ENCODE measurements around the gene SCUBE1. TPM values are rescaled to one million over a fixed set of nuclear protein-coding genes. Genes with fewer than 3 reads are reported as not detected.
"Not testable (repeated sequence)": the region's sequence is repeated elsewhere in the genome, so short reads cannot be mapped to it uniquely, and the experiment has no call there.

SCUBE1 gene
- total RNA-seq, 1 donor from 2014 or later = 0.64 TPM

- DNase-seq = no peak
- ATAC-seq = no peak
- intact Hi-C loops (cut with micrococcal nuclease) = no loop called here
Measured at GRCh38 chr22:43292630-43293018, 50.5 kb downstream of the SCUBE1 start.

DNA sequence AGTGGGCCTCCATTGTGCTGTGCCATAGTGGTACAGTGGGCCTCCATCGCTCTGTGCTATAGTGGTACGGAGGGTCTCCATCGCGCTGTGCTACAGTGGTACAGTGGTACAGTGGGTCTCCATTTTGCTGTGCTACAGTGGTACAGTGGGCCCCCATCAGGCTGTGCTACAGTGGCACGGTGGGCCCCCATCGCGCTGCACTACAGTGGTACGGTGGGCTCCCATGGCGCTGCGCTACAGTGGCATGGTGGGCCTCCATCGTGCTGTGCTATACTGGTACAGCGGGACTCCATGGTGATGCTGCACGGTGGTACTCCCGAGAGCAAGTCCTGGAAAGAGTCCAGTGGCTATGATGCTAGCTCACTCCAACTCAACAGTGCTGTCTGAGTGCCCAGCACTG lies 51.8 kb downstream of the SCUBE1 start:
- intact Hi-C loops (cut with micrococcal nuclease) = no loop called here
- DNase-seq (no peak), ATAC-seq (no peak)

GRCh38 chr22:43289976-43290721 lies 53.0 kb downstream of the SCUBE1 start:
- ATAC-seq (peak; percentile 61), DNase-seq (peak; percentile 73)
- intact Hi-C loops (cut with micrococcal nuclease) = no loop called here

DNA sequence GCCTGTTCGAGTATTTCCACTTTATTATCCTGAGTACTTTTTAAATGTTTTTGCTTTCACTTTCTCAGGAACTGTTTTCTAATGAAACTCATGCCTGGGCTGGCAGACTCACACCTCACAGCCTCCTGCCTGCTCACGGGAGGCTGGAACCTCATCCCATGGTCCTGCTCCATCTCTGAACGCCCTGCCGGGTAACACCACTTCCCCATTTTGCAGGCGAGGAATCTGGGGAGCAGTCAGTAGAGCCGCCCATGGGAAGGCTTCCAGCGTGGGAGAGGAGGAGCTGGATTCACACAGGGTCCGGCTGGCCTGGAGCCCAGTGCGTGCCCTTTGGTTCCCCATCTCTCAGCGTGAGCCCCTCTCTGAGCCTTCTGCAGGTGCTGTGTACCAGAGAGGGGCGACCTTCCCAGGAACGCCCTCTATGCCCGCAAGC lies 53.6 kb downstream of the SCUBE1 start:
- ATAC-seq (peak; percentile 15), DNase-seq (peak; percentile 48)
- intact Hi-C loops (cut with micrococcal nuclease) = no loop called here

DNA sequence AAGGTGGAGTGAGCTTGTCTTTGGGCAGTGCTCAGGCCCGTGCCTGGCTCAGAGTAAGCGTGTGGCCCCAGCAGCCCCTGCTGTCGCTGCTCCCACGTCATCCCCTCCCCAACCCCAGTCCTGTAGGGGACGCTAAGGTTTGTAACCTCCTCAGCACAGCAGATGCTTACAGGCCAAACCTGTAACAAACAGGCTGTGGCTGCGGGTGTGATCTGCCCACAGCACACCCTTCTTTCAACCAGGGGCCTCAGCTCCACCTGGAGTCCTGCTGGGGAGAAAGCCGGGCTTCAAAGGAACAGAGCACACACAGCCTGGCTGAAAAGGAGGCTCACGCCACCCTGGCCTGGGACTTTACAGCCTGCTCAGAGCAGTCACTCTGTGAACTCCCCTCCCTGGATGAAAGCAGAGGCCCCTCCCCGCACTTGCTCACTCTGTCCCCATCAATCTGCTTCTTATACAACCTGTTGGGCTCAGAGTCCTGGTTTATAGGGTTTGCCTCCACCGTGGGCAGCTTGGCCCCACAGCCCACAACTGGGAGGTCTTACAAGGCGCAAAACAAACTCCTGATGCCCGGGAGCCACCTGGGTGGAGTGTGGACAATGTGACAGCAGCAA lies 54.3 kb downstream of the SCUBE1 start:
- DNase-seq = no peak
- intact Hi-C loops (cut with micrococcal nuclease) = no loop called here
- ATAC-seq = no peak

DNA sequence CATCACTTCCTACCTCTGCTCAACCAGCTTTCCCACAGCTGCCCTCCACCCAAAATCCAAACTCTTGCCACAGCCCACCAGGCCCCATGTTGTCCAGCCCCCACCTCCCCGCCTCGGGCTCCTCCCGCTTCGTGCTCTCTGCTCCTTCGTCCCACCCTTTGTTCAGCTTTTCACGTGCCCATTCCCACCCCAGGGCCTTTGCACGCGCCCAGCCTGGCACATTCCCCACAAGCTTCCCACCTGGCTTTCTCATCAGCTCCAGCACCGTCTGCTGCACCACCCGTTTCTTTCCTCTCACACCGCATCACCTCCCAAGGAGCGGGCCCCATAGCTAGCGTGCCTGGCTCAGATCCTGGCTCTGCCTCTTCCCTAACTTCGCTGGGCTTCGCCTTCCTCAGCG lies 54.8 kb downstream of the SCUBE1 start:
- DNase-seq (no peak), ATAC-seq (no peak)
- intact Hi-C loops (cut with micrococcal nuclease) = no loop called here

DNA sequence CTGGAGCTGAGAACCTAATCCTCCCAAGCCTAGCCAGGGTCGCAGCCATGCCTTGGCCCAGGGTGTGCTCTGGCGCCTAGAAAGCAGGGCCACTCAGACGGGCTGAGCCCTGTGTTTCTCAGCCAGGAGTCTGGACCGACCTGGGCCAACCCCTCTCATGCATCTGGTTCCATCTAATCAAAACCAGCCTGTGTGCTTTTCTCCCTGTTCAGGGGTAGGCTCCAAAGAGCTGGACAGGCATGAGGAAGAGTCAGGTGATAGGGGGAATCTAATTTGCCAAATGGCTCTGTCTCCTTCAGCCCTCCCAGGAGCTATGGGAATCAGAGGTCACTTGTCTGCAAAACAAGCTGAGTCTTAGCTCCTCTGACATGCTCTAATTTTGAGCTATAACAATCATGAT lies 55.7 kb downstream of the SCUBE1 start:
- intact Hi-C loops (cut with micrococcal nuclease) = no loop called here
- DNase-seq = no peak
- ATAC-seq = no peak

DNA sequence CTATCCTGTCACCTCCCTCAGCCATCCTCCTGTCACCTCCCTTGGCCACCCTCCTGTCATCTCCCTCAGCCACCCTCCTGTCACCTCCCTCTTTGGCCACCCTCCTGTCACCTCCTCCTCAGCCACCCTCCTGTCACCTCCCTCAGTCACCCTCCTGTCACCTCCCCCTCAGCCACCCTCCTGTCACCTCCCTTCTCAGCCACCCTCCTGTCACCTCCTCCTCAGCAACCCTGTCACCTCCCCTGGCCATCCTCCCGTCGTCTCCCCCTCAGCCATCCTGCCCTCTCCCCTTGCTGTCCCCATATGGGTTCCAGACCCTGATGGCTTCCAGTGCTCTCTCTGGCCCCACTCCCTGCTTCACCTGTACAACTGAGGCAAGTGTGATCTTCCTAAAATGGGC lies 61.8 kb downstream of the SCUBE1 start:
- intact Hi-C loops (cut with micrococcal nuclease) = no loop called here
- ATAC-seq (no peak), DNase-seq (no peak)

DNA sequence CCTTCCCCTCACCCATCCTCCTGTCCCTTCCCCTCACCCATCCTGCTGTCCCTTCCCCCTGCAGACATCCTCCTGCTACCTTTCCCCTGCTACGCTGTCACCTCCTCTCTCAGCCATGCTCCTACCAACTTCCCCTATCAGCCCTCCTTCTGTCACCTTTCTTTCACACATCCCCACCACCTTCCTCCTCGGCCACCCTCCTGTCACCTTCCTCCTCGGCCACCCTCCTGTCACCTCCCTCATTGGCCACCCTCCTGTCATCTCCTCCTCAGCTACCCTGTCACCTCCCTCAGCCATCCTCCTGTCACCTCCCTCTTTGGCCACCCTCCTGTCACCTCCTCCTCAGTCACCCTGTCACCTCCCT lies 62.7 kb downstream of the SCUBE1 start:
- intact Hi-C loops (cut with micrococcal nuclease); ATAC-seq; DNase-seq: not testable (repeated sequence)

DNA sequence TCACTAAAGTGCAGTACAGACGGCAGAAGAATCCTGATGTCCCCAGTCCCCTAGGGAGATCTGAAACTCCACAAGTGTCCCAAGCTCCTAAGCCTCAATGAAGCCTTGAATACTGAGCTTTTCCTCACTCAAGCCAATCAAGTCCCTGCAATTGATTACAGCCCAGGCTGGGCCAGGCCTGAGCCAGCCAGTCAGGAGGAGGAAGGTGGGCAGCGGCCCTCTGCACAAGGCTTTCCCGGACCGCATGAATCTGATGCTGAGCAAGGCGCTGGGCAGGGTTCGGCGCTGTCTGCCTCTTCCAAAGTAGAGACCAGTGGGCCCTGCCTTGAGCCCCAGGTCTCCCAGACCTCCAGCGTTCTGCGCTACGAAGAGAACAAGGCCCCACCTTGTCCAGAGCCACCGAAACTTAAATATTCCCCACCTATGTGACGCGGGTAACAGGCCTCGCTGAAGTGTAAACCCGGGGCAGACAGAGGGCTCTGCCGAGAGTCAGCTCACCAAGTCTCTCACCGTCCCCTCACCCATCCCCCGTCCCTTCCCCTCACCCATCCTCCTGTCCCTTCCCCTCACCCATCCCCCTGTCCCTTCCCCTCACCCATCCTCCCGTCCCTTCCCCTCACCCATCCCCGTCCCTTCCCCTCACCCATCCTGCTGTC lies 63.2 kb downstream of the SCUBE1 start:
- DNase-seq = no peak
- intact Hi-C loops (cut with micrococcal nuclease) = loop anchor here (10.0 kb wide), 1 partner anchor 65 kb away; the partner anchor contains the start of gene SCUBE1
- no peak for ATAC-seq

DNA sequence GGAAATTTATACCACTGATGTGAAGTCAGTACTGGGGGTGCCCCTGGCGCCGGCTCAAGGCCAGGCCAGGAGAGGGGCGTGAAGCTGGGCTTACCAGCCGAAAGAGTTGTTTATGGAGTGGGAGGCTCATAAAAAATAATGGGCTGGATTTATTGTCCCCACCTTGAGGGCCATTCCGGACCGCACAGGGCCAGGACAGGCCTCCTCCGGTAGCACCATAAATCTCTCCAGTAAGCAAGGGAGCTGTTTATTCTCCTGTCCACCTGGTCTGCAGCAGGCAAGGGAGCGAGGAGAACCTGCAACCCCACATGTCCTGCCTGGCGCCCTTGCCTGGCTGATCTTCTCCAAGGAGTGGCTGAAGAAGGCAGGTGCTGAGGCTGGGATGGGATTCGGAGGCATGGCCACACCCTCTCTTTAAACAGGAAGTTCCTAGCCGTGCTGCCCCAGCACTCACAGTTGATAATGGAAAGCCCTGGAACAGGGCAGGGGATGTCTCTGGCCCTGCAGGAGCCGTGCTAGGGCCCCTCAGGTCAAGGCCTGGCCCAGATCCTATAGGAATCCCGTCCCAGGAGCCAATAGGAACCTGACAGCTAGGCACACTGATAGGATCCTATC lies 65.1 kb downstream of the SCUBE1 start:
- ATAC-seq = no peak
- DNase-seq = no peak
- intact Hi-C loops (cut with micrococcal nuclease) = loop anchor here (10.0 kb wide), 1 partner anchor 67 kb away; the partner anchor contains the start of gene SCUBE1

GRCh38 chr22:43277091-43277490 lies 66.1 kb downstream of the SCUBE1 start:
- intact Hi-C loops (cut with micrococcal nuclease) = loop anchor here (10.0 kb wide), 1 partner anchor 68 kb away; the partner anchor contains the start of gene SCUBE1
- ATAC-seq (no peak), DNase-seq (no peak)

GRCh38 chr22:43276321-43276720 lies 66.9 kb downstream of the SCUBE1 start:
- DNase-seq = no peak
- ATAC-seq = no peak
- intact Hi-C loops (cut with micrococcal nuclease) = loop anchor here (10.0 kb wide), 1 partner anchor 68 kb away; the partner anchor contains the start of gene SCUBE1

GRCh38 chr22:43275545-43276317 lies 67.4 kb downstream of the SCUBE1 start:
- intact Hi-C loops (cut with micrococcal nuclease) = loop anchor here (10.0 kb wide), 1 partner anchor 69 kb away; the partner anchor contains the start of gene SCUBE1
- DNase-seq = no peak
- no peak for ATAC-seq

DNA sequence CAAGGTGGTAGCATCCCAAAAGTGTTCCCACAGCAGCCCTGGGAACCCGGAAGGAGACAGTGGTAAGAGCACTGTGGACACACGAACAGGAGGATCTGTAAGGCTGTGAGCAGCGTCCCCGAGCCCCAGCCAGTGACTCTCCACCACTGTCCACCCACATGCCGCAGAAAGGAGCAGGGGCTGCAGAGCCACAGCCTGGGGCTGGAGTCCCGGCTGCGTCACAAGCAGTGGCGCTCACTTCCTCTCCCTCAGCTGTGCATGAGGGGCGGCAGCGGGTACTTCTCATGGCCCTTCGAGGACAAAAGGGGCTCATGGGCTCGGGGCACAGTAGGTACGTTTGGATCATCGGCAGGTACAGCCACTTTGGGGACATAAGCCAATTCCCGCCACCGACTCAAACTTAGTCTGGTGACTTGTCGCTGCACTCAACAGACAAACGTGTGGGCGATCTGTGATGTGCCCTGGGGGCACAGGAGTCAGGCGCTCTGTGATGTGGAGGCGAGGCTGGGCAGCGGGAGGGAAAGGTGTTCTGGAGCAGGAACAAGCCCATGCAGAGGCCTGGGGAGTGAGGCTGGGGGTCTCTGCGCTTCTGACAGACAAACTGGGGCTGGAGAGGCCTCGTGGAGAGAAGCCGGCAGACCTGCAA lies 68.5 kb downstream of the SCUBE1 start:
- ATAC-seq (no peak), DNase-seq (no peak)
- intact Hi-C loops (cut with micrococcal nuclease) = loop anchor here (10.0 kb wide), 1 partner anchor 70 kb away; the partner anchor contains the start of gene SCUBE1

DNA sequence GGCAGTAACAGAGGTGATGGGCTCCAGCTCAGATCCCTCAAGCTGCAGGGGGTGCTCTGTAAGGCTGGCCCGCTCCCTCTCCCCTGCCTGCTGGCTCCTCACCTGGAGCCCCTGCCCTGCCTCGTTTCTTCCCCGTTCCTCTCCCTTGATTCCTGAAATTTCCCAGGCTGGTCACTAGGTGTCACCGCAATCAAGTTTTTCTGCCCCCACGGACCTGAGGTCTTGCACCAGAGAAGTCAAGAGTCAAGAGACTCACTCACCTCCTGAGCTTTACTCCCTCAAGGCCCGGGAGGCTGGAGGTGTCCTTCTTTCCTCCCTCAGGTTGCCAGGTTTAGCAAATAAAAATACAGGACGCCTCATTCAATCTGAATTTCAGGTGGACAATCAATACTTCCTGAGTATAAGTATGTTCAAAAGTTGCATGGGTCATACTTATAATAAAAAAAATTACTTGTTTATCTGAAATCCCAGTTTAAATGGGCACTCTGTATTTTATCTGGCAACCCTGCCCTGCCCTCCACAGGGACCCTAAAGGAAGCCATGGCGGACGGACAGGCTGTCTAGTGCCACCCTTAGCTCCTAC lies 69.2 kb downstream of the SCUBE1 start:
- ATAC-seq (peak; percentile 77), DNase-seq (no peak)
- intact Hi-C loops (cut with micrococcal nuclease) = loop anchor here (10.0 kb wide), 1 partner anchor 71 kb away; the partner anchor contains the start of gene SCUBE1

GRCh38 chr22:43272869-43273318 lies 70.3 kb downstream of the SCUBE1 start:
- DNase-seq (peak; percentile 51), ATAC-seq (peak; percentile 51)
- intact Hi-C loops (cut with micrococcal nuclease) = loop anchor here (10.0 kb wide), 1 partner anchor 72 kb away; the partner anchor contains the start of gene SCUBE1

GRCh38 chr22:43272301-43272700 lies 70.9 kb downstream of the SCUBE1 start:
- no peak for DNase-seq
- intact Hi-C loops (cut with micrococcal nuclease) = loop anchor here (10.0 kb wide), 1 partner anchor 72 kb away; the partner anchor contains the start of gene SCUBE1
- no peak for ATAC-seq
